H1 (cell line): ENCODE results near the gene TEN1. TPM values are rescaled to one million over a fixed set of nuclear protein-coding genes. Genes with fewer than 3 reads are reported as not detected.

Experiments
- BACH1 ChIP-seq: IDR thresholded peaks from 2 replicates; pipeline ENCODE4 v1.6.1; 2012; ENCODE audit warnings: low read length, improper control_type of control experiment
- BCL11A ChIP-seq, 2 experiments: IDR thresholded peaks; one replicate each; pipeline ENCODE4 v1.6.1; 2011; ENCODE audit warnings: low read depth in 2 of 2, low read length in 2 of 2, mild to moderate bottlenecking in 2 of 2
- CHD2 ChIP-seq: IDR thresholded peaks from 2 replicates; pipeline ENCODE4 v1.6.1; 2012; ENCODE audit warnings: low read length, improper control_type of control experiment
- GTF2F1 ChIP-seq: IDR thresholded peaks from 2 replicates; pipeline ENCODE4 v1.6.1; 2012; ENCODE audit warnings: low read depth, low read length, improper control_type of control experiment, borderline replicate concordance
- polyA plus RNA-seq, 7 experiments: library from polyadenylated mRNA; depleted of rRNA in 3 of 7; stranded (reverse) in 5 of 7; unstranded in 2 of 7; fragments of >200 nt in 5 of 7; fragments of 200-250 nt in 2 of 7; gene quantifications; 1 replicate in 5 of 7; 2 replicates in 1 of 7; 4 replicates in 1 of 7; pipeline versions ENCODE4 v1.2.1 to v1.2.3, GENCODE V29; 2011 to 2013; ENCODE audit warnings: missing spikeins in 2 of 7, mixed read lengths in 2 of 7
- total RNA-seq: library from RNA; stranded (reverse); fragmentation: NEBNext Ultra II Directional; extraction: Animal tissue kit (Norgen Biotek cat#: 25700); gene quantifications from 2 replicates; pipeline ENCODE4 v1.2.1, GENCODE V29; 2021

Gene TEN1
- total and polyA plus RNA-seq, 2 of the 8 experiments (the other 6 are each of a cell fraction or from before 2014, with no cell fraction given), result 15.9 to 18.7 TPM

GRCh38 chr17:76014925-76015261 lies 35.9 kb downstream of the TEN1 start (continued):
- TF ChIP-seq GTF2F1, result no peak
- TF ChIP-seq CHD2, result no peak
- TF ChIP-seq BCL11A (IDR thresholded peaks at IDR 0.05; ENCODE audit: low read depth in 2 of 2, low read length in 2 of 2), result no peak
- no peak for TF ChIP-seq BACH1
